Cardiac muscle cell (in vitro differentiated cells and primary cell): ENCODE data around the gene PDPK1. TPM values are rescaled to one million over a fixed set of nuclear protein-coding genes. Genes with fewer than 3 reads are reported as not detected.
"Not testable (repeated sequence)": the region's sequence is repeated elsewhere in the genome, so short reads cannot be mapped to it uniquely, and the experiment has no call there.

Experiments used
- DNase-seq, 2 donors: peaks; one replicate each; pipeline versions ENCODE4 v3.0.0 to v3.0.0-alpha.2; 2010 to 2017; ENCODE audit warnings: low read depth in 1 of 2, low spot score in 1 of 2
- H3K27ac ChIP-seq: fragments of 200-600 bp; sonication (generic); 2 replicates; pipeline ENCODE4 v1.5.1; 2016
- H3K27me3 ChIP-seq: fragments of 200-600 bp; sonication (generic); 2 replicates; pipeline ENCODE4 v1.6.0; 2016; ENCODE audit warnings: control low read depth
- H3K36me3 ChIP-seq: fragments of 200-600 bp; sonication (generic); 2 replicates; pipeline ENCODE4 v1.5.1; 2016; ENCODE audit warnings: control low read depth
- H3K4me1 ChIP-seq: fragments of 200-600 bp; sonication (generic); 2 replicates; pipeline ENCODE4 v1.8.1; 2017; ENCODE audit warnings: low read depth, mild to moderate bottlenecking, mixed run types
- H3K4me3 ChIP-seq: fragments of 200-600 bp; sonication (generic); 2 replicates; pipeline ENCODE4 v1.5.1; 2016; ENCODE audit warnings: mild to moderate bottlenecking
- H3K9me3 ChIP-seq: fragments of 200-600 bp; sonication (generic); 2 replicates; pipeline ENCODE4 v1.5.1; 2017; ENCODE audit warnings: low read depth, mild to moderate bottlenecking, control low read depth
- polyA plus RNA-seq: library from polyadenylated mRNA; unstranded; fragments of >200 nt; fragmentation: Nextera tagmentation; extraction: Ambion mirVana; gene quantifications from 2 replicates; pipeline ENCODE4 v1.2.1, GENCODE V29; 2016
- total RNA-seq: library from RNA; depleted of rRNA; stranded (reverse); fragments of >200 nt; gene quantifications from 2 replicates; pipeline ENCODE4 v1.2.3, GENCODE V29; 2016
- TF ChIP-seq, protein P1 (sequence below): IDR thresholded peaks from 2 replicates; pipeline ENCODE4 v1.5.1; 2012; ENCODE audit warnings: low read depth, mild to moderate bottlenecking, low read length

Gene PDPK1
- total and polyA plus RNA-seq, 2 experiments from 2014 or later = 22.4 to 28.6 TPM

DNA sequence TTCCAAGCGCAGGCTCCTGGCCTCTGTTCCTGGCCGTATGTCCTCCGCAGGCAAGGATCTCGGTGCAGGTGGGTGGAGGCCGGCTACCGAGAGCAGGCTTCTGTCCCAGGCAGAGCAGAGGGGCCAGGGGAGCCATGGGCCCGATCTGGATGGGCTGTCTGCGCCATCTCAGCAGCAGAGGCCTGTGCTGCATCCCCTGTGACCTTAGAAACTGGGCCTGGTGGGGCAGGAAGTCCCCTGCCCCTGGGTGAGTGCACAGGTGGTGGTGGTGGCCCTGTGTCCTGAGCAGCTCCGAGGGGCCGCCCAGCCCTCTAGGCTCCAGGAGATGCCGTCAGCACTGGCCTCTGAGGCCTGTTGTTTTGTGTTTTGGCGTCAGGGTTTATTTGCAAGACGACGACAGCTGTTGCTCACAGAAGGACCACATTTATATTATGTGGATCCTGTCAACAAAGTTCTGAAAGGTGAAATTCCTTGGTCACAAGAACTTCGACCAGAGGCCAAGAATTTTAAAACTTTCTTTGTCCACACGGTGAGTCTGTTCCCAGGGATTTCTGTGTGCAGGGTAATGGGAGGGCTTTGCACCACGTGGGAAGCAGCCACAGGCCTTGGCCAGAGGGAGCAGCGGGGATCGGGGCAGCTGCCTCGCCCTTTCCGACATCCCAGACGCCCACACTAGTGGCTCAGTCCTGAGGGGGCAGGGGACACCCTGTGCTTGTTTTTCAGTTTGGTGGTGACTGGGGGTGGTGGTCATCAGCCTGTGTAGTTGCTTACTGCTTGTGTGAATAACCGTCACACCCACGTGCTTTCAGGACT is 59.1 kb downstream of the PDPK1 start:
- TF ChIP-seq, protein P1, sequence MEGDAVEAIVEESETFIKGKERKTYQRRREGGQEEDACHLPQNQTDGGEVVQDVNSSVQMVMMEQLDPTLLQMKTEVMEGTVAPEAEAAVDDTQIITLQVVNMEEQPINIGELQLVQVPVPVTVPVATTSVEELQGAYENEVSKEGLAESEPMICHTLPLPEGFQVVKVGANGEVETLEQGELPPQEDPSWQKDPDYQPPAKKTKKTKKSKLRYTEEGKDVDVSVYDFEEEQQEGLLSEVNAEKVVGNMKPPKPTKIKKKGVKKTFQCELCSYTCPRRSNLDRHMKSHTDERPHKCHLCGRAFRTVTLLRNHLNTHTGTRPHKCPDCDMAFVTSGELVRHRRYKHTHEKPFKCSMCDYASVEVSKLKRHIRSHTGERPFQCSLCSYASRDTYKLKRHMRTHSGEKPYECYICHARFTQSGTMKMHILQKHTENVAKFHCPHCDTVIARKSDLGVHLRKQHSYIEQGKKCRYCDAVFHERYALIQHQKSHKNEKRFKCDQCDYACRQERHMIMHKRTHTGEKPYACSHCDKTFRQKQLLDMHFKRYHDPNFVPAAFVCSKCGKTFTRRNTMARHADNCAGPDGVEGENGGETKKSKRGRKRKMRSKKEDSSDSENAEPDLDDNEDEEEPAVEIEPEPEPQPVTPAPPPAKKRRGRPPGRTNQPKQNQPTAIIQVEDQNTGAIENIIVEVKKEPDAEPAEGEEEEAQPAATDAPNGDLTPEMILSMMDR = no peak
- Histone ChIP-seq H3K4me3 (no peak overlapping the region), H3K4me1 (peaks cover 3% of the 10 kb centered on the region), H3K9me3 (no peaks in the 10 kb centered on the region), H3K27me3 (no peaks in the 10 kb centered on the region), H3K36me3 (peaks cover 3% of the 10 kb centered on the region), H3K27ac (no peak overlapping the region)
- DNase-seq = no peak

GRCh38 chr16:2597560-2597902 is 59.7 kb downstream of the PDPK1 start:
- Histone ChIP-seq H3K4me3 (no peak overlapping the region), H3K36me3 (peaks cover 3% of the 10 kb centered on the region), H3K27ac (no peak overlapping the region), H3K9me3 (no peaks in the 10 kb centered on the region), H3K27me3 (no peaks in the 10 kb centered on the region), H3K4me1 (peaks cover 3% of the 10 kb centered on the region)
- DNase-seq = no peak
- TF ChIP-seq, protein P1 = no peak

GRCh38 chr16:2598133-2598641 is 60.4 kb downstream of the PDPK1 start:
- H3K9me3 ChIP-seq = no peaks in the 10 kb centered on the region
- peaks cover 3% of the 10 kb centered on the region for H3K4me1 ChIP-seq
- H3K27me3 ChIP-seq = no peaks in the 10 kb centered on the region
- peaks cover 3% of the 10 kb centered on the region for H3K36me3 ChIP-seq
- H3K27ac ChIP-seq = no peak overlapping the region
- DNase-seq = no peak
- H3K4me3 ChIP-seq = no peak overlapping the region
- TF ChIP-seq, protein P1 = no peak

DNA sequence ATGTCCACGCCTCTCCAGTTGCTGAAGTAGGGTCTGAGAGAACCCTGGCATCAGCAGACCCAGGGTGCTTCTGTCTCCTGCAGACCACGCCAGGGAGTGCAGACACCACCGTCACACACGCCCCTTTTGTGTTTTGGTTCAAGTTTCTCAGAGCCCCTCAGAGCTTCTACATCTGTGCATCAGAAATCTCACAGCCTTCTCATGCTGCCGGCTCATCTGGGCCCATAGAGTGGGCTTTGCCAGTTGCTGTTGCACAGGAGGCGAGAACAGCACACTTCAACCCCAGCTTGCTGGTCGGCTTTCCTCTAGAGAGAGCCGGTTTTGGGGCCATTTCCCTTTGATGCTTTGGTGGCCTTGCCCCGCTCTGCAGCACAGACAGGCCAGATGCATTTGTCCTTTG is 60.9 kb downstream of the PDPK1 start:
- no peak for DNase-seq
- Histone ChIP-seq H3K27me3 (no peaks in the 10 kb centered on the region), H3K4me1 (peaks cover under 1% of the 10 kb centered on the region)

DNA sequence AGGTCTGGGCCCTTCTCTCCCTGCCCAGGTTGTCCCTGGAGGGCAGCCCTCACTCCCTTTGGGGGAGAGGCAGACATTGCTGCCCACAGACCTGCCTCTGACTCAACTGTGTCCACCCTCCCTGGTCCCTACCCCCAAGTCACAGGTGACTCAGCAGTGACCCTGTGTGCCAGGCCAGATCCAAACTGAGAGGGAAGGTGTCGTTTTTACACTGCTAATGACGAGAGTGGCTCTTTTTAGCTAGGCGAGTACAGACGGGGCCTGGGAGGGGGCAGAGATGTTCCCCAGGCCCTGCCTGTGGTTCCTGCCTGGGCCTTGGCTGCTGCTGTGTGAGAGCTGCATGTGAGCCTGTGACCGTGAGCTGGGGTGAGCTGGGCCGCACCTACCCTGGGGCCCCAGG is 61.3 kb downstream of the PDPK1 start:
- not testable (repeated sequence) for DNase-seq, H3K4me3 ChIP-seq, H3K36me3 ChIP-seq, H3K27me3 ChIP-seq, H3K9me3 ChIP-seq, H3K27ac ChIP-seq, H3K4me1 ChIP-seq

More for the DNA sequence above, 60.9 kb downstream of the PDPK1 start:
- no peak overlapping the region for H3K4me3 ChIP-seq
- no peak overlapping the region for H3K27ac ChIP-seq
- H3K36me3 ChIP-seq = peaks cover 3% of the 10 kb centered on the region
- TF ChIP-seq, protein P1 = no peak
- no peaks in the 10 kb centered on the region for H3K9me3 ChIP-seq

DNA sequence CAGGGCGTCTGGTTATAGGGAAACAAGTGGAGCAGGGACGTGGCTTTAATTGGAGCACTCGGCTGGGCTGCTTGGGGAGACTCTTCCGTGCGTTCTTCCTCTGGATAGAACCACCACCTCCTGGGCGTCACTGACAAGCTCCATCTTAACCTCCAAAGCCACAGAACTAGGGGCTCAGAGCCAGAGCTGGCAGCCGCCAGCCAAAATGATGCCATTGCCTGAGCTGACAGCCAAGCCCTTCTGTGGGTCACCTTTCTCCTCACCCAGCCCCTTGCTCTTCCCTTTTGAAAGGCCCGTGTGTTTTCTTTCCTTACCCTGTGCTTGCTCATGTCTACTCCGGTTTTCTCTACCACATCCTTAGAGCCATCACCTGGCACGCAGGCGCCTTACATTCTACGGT is 62.0 kb downstream of the PDPK1 start:
- H3K36me3 ChIP-seq, H3K27me3 ChIP-seq, H3K9me3 ChIP-seq, H3K27ac ChIP-seq, H3K4me3 ChIP-seq, H3K4me1 ChIP-seq, DNase-seq: not testable (repeated sequence)

DNA sequence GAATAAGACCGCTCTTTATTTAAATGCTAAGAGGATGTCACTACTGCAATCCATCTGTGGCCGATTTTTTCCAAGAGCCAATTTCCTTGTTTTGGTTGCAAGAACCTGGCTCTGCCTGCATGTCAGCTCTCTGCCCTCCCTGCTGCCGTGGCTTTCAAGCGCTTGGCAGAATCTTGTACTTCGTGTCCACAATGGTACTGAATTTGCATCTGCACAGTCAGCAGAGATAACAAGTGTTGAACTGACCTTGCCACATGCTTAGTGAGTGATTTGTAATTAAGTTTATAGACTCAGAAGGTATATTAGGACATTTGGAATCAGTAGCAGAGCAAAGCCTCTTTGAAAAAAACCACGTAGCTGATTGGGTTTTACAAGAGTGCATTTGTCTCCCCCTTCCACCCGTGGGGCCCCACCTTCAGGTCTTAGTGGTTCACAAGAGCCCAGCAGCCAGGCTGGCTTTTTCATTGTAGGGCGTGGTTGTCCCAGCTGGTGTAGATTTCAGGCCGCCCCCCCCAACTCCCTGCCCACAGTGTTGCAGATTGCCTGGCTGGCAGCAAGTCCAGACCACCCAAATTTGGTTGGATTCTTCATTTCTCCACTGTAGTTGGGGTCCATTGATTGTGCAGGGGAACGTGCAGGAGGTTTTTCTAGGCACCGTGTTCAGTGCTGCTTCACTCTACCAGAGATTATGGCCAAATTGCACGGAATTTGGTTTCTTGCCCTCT is 63.6 kb downstream of the PDPK1 start:
- not testable (repeated sequence) for H3K4me1 ChIP-seq, DNase-seq, H3K4me3 ChIP-seq, H3K27ac ChIP-seq, H3K27me3 ChIP-seq, H3K36me3 ChIP-seq, H3K9me3 ChIP-seq

DNA sequence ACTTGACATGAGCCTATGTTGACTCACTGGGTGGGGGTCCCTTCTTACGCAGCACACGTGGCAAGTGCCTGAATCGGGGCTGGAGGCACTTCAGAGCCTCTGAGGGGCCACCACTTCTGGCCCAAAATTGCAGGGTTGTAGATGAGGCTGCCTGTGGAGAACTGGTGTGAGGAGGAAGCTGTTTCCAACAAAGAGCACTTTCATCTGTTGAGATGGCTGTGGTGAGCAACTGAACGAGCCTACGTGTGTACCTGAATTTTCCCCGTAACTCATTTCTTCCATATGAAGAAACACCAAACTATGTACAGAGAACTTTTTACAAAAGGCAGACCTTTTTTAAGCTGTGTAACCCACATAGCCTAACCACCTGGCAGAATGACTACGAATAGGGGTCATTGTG is 64.4 kb downstream of the PDPK1 start:
- not testable (repeated sequence) for DNase-seq, H3K4me3 ChIP-seq, H3K36me3 ChIP-seq, H3K9me3 ChIP-seq, H3K27me3 ChIP-seq, H3K27ac ChIP-seq, H3K4me1 ChIP-seq
